ENCODE results near the gene MAST4.
"Not testable (repeated sequence)": the region's sequence is repeated elsewhere in the genome, so short reads cannot be mapped to it uniquely, and the experiment has no call there.

Gene MAST4

GRCh38 chr5:66689522-66690220 lies 93.5 kb downstream of the MAST4 start:
- Histone ChIP-seq H3K27me3 (replicated peaks; ENCODE audit: insufficient read depth, low read length) (no peaks in the 10 kb centered on the region), H3K36me3 (replicated peaks; ENCODE audit: insufficient read depth, low read length) (no peaks in the 10 kb centered on the region), H2AFZ (ENCODE audit: low read length) (no peak overlapping the region), H3K27ac (ENCODE audit: low read length) (no peak overlapping the region), H3K4me2 (ENCODE audit: low read depth, low read length) (no peak overlapping the region), H3K9ac (ENCODE audit: low read length) (no peak overlapping the region), H3K9me3 (replicated peaks; ENCODE audit: insufficient read depth, low read length) (no peaks in the 10 kb centered on the region), H3K79me2 (ENCODE audit: low read length) (no peaks in the 10 kb centered on the region), H4K20me1 (ENCODE audit: insufficient read depth, low read length) (no peaks in the 10 kb centered on the region), H3K4me1 (ENCODE audit: low read length) (no peaks in the 10 kb centered on the region), H3F3A (ENCODE audit: insufficient read depth, low read length) (no peaks in the 10 kb centered on the region), H3K9me2 (replicated peaks; ENCODE audit: insufficient read depth, low read length) (no peaks in the 10 kb centered on the region), H3K4me3 (ENCODE audit: low read length) (no peak overlapping the region)
- TF ChIP-seq CTCF (IDR thresholded peaks at IDR 0.05; ENCODE audit: low read length) (no peak), EZH2 (optimal IDR thresholded peaks at IDR 0.05; ENCODE audit: low read depth, low read length) (no peak), EZH2phosphoT487 (IDR thresholded peaks at IDR 0.05; ENCODE audit: low read length) (no peak)
- no peak for DNase-seq

GRCh38 chr5:66694036-66694435 lies 97.8 kb downstream of the MAST4 start:
- H2AFZ ChIP-seq (ENCODE audit: low read length) = no peak overlapping the region
- H3K36me3 ChIP-seq (replicated peaks; ENCODE audit: insufficient read depth, low read length) = no peaks in the 10 kb centered on the region
- TF ChIP-seq EZH2phosphoT487 (IDR thresholded peaks at IDR 0.05; ENCODE audit: low read length) = no peak
- no peak for TF ChIP-seq CTCF (IDR thresholded peaks at IDR 0.05; ENCODE audit: low read length)
- no peak for TF ChIP-seq EZH2 (optimal IDR thresholded peaks at IDR 0.05; ENCODE audit: low read depth, low read length)
- no peaks in the 10 kb centered on the region for H3K9me3 ChIP-seq (replicated peaks; ENCODE audit: insufficient read depth, low read length)
- no peak overlapping the region for H3K27ac ChIP-seq (ENCODE audit: low read length)
- no peak for DNase-seq
- H4K20me1 ChIP-seq (ENCODE audit: insufficient read depth, low read length) = no peaks in the 10 kb centered on the region
- no peaks in the 10 kb centered on the region for H3K9me2 ChIP-seq (replicated peaks; ENCODE audit: insufficient read depth, low read length)
- H3K79me2 ChIP-seq (ENCODE audit: low read length) = no peaks in the 10 kb centered on the region
- no peaks in the 10 kb centered on the region for H3F3A ChIP-seq (ENCODE audit: insufficient read depth, low read length)
- H3K4me2 ChIP-seq (ENCODE audit: low read depth, low read length) = no peak overlapping the region
- H3K27me3 ChIP-seq (replicated peaks; ENCODE audit: insufficient read depth, low read length) = no peaks in the 10 kb centered on the region
- no peak overlapping the region for H3K9ac ChIP-seq (ENCODE audit: low read length)
- H3K4me1 ChIP-seq (ENCODE audit: low read length) = no peaks in the 10 kb centered on the region
- no peak overlapping the region for H3K4me3 ChIP-seq (ENCODE audit: low read length)

GRCh38 chr5:66695840-66696239 lies 99.6 kb downstream of the MAST4 start:
- H3K27me3 ChIP-seq (replicated peaks; ENCODE audit: insufficient read depth, low read length); H3K9me2 ChIP-seq (replicated peaks; ENCODE audit: insufficient read depth, low read length); H3K36me3 ChIP-seq (replicated peaks; ENCODE audit: insufficient read depth, low read length); H3K4me2 ChIP-seq (ENCODE audit: low read depth, low read length); H3K9me3 ChIP-seq (replicated peaks; ENCODE audit: insufficient read depth, low read length); H3F3A ChIP-seq (ENCODE audit: insufficient read depth, low read length); H3K27ac ChIP-seq (ENCODE audit: low read length); H2AFZ ChIP-seq (ENCODE audit: low read length); H3K4me3 ChIP-seq (ENCODE audit: low read length); H4K20me1 ChIP-seq (ENCODE audit: insufficient read depth, low read length); H3K4me1 ChIP-seq (ENCODE audit: low read length); DNase-seq; H3K9ac ChIP-seq (ENCODE audit: low read length); H3K79me2 ChIP-seq (ENCODE audit: low read length): not testable (repeated sequence)

GRCh38 chr5:66697796-66698564 lies 101.8 kb downstream of the MAST4 start:
- H3K4me3 ChIP-seq (ENCODE audit: low read length) = no peak overlapping the region

More at GRCh38 chr5:66697796-66698564, 101.8 kb downstream of the MAST4 start:
- TF ChIP-seq EZH2phosphoT487 (IDR thresholded peaks at IDR 0.05; ENCODE audit: low read length) (no peak), EZH2 (optimal IDR thresholded peaks at IDR 0.05; ENCODE audit: low read depth, low read length) (no peak), CTCF (IDR thresholded peaks at IDR 0.05; ENCODE audit: low read length) (no peak)
- H3K9me3 ChIP-seq (replicated peaks; ENCODE audit: insufficient read depth, low read length) = no peaks in the 10 kb centered on the region
- H3K79me2 ChIP-seq (ENCODE audit: low read length) = no peaks in the 10 kb centered on the region
- H3F3A ChIP-seq (ENCODE audit: insufficient read depth, low read length) = peaks cover 12% of the 10 kb centered on the region
- no peaks in the 10 kb centered on the region for H3K27me3 ChIP-seq (replicated peaks; ENCODE audit: insufficient read depth, low read length)
- peaks cover 17% of the 10 kb centered on the region for H3K4me1 ChIP-seq (ENCODE audit: low read length)
- H3K4me2 ChIP-seq (ENCODE audit: low read depth, low read length) = no peak overlapping the region
- no peaks in the 10 kb centered on the region for H3K9me2 ChIP-seq (replicated peaks; ENCODE audit: insufficient read depth, low read length)
- no peak overlapping the region for H2AFZ ChIP-seq (ENCODE audit: low read length)
- H4K20me1 ChIP-seq (ENCODE audit: insufficient read depth, low read length) = no peaks in the 10 kb centered on the region
- no peaks in the 10 kb centered on the region for H3K36me3 ChIP-seq (replicated peaks; ENCODE audit: insufficient read depth, low read length)
- no peak for DNase-seq
- no peak overlapping the region for H3K9ac ChIP-seq (ENCODE audit: low read length)
- no peak overlapping the region for H3K27ac ChIP-seq (ENCODE audit: low read length)

Data from MM.1S (cell line).